Measurements from ENCODE around the gene GRIK4.

DNA sequence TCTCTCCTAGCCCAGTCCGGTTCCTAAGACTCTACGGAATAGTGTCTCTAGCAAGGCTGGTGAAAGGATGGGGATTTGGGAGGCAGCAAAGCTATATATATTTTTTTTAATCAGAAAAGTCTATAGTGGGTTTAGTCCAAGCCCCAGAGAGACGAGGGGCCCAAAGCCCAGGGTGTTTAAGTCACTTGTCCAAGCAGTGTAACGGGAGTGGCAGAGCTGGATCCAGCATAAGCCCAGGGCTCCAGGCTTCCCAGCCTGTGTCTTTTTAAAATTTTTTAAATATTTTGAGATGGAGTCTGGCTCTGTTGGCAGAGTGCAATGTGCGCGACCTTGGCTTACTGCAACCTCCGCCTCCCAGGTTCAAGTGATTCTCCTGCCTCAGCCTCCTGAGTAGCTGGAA, 6.8 kb downstream of the GRIK4 start:
- no peak for TF ChIP-seq EZH2 (IDR thresholded peaks at IDR 0.05; ENCODE audit: borderline replicate concordance, low read length)
- TF ChIP-seq CTCF (IDR thresholded peaks at IDR 0.05; ENCODE audit: low read length) = no peak

Measured in OCI-LY1 (cell line).